Dermis microvascular lymphatic vessel endothelial cell (primary cell): ENCODE results near the gene ARPC3. TPM values are rescaled to one million over a fixed set of nuclear protein-coding genes. Genes with fewer than 3 reads are reported as not detected.
"Not testable (repeated sequence)": the region's sequence is repeated elsewhere in the genome, so short reads cannot be mapped to it uniquely, and the experiment has no call there.

Source experiments
- DNase-seq, 2 donors: peaks; one replicate each; pipeline versions ENCODE4 v3.0.0 to v3.0.0-alpha.2; 2010; ENCODE audit warnings: low read depth in 2 of 2
- total RNA-seq: library from RNA; depleted of rRNA; stranded (reverse); fragments of >200 nt; gene quantifications from 2 replicates; pipeline ENCODE4 v1.2.1, GENCODE V29; 2014

Gene ARPC3
- total RNA-seq: 217 and 241 TPM in 2 replicates

DNA sequence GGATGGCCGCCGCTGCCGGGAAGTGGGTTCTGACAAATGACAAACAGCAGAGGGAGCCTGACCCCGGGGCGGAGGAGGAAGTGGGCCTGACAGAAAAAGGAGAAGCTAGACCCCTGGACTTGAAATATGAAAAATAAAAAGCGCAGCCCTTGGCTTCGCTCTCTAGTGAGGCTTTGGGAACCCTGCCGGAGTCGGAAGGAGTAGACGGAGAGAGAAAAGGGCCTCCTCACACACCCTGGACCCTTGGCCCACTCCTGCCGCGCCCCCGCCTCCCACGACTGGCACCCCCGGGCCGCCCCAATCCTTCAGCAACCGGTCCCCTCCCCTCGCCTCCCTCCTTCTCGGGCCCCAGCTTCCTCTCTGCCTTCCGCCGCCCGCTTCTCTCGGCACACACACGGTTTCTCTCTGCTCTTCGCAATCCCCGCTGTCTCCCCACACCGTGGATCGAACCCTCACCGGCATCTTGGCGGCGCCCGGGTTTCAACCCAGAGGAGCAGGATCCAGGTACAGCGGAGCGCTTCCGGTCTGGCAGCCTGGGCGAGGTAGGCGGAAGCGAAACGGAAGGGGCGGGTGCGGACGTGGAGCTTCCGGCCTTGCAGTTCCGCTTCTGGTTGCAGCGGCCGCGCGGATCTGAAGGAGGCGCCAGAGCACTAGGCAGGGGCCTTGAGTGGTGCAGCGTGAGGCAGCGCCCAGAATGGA is at the start of gene ARPC3:
ARPC3 (minus strand) TSS at position 539 of the 699 bp plus-strand sequence; CDS start at position 462, 77 bp downstream.
- peak; percentile 90 to 96 for DNase-seq

DNA sequence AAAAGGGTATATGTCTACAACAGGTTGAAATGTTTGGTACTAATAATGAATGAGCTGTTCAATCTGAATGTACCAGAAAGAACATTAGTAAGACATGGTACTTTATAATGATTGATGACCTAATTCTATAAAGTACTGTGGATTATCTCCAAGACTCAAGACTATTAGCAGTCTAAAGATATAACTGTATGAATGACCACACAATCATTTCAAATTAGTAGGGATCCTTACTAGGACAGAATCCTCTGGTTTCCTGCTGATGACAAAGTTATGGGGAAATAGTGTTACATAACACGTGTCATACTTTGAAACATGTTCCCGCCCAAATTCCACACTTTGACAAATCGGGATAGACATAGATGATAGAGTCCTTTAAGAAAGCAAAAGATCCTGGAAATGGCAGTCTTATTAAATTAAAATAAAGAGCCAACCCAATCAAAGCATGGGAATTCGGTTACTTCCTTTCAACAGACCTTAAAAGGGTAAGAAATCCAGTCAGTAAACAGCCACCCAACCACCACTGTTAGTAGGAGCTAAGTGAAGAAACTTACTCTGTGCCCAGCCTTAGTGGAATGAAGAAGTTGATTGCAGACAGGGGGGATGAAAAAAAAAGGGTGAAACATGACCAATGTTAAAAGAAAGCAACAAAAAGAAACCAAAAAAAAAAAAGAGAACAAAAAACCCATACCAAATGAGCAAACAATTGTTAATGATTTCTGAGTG is 49.0 kb upstream of the ARPC3 start:
- DNase-seq: no peak

DNA sequence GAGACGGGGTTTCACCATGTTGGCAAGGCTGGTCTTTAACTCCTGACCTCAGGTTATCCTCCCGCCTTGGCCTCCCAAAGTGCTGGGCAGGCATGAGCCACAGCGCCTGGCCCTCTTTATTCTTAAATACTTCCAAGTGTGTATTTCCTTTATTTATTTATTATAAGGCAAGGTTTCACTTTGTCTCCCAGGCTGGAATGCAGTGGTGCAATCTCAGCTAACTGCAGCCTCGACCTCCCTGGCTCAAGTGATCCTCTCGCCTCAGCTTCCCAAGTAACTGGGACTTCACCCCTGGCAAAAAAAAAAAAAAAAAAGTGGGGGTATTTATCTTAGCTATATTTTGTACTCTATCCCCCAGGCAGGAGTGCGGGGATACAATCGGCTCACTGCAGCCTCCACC is 25.3 kb upstream of the ARPC3 start:
- no peak for DNase-seq

DNA sequence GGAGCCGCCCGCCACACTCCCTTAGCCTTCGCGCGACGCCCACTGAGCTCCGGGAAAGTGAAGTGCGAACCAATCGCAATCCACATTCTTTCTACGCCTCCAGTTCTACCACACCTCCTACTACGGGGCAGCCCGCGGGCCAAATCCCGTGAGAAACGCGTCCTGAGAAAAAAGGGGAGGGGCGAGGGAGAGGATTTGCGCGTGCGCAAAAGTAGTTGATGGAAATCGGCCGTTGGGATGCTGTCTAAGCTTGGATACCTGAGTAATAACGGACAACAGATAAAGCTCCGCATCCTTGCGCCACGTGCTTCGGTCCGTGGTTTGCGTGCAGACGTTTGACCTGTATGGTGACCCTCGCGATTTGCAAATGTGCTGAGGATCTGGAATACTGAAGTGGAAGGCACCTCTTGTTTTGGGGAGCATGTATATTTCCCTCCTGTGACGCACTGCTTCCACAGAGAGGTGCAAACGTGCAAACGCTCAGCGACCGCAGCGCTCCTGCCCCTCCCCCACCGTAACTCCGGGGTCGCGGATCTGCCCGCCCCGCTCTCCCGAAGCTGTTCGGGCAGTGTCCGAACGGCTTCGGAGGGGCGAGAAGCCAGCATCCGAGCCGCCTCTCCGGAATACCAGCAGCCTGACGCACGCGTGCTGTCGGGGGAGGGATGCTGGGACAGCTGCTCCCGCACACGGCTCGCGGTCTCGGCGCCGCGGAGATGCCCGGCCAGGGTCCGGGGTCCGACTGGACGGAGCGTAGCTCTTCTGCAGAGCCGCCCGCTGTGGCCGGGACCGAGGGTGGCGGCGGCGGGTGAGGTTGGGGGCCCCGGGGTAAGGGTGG is 18.3 kb upstream of the ARPC3 start, which contains the start of the genes FAM216A and GPN3:
FAM216A (plus strand) TSS at position 632 of the 835 bp plus-strand sequence; CDS start at position 663, 31 bp downstream.
GPN3 (minus strand) TSS at position 44 of the 835 bp plus-strand sequence. CDS start 54 bp downstream, outside the sequence.
- DNase-seq: peak; percentile 97 to 99

DNA sequence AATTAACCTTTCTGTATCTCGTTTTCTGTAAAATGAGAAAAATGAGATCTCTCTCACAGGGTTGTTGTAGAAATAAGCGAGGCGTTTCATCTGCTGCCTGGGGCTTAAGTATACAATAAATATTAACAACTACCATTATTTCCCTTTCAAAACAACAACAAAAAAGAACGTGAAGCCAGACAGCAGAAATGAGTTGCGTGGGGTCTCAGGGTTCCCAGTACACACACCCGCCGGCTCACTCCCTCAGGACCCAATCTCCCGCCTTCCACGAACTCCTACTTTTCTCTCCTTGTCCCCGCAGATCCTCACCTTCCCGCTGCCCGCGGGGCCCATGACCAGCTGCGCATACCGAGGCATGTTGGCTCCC is 17.7 kb upstream of the ARPC3 start:
- DNase-seq: no peak

DNA sequence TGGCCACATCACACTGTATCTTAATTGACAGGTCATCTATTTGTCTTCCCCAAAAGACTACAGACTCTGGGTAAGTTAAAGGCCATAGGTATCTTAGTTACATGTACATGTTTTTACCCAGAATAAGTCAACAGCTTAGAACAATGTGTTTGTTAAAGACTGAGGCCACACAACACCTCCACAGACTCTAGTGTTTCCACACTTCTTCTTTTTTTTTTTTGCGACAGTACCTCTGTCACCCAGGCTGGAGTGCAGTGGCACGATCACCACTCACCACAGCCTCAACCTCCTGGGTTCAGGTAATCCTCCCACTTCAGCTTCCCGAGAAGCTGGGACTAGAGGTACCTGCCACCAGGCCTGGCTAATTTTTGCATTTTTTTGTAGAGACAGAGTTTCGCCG is 16.7 kb upstream of the ARPC3 start:
- DNase-seq: no peak

DNA sequence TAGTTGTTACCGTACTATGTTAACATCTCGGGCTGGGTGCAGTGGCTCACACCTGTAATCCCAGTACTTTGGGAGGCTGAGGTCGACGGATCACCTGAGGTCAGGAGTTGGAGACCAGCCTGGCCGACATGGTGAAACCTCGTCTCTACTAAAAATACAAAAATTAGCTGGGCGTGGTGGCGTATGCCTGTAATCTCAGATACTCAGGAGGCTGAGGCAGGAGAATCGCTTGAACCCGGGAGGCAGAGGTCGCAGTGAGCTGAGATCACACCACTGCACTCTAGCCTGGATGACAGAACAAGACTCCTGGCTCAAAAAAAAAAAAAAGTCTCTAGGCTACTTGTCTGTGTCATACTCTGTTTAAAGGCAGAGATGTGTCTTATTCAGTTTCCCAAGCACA is 15.6 kb upstream of the ARPC3 start:
- DNase-seq: not testable (repeated sequence)

DNA sequence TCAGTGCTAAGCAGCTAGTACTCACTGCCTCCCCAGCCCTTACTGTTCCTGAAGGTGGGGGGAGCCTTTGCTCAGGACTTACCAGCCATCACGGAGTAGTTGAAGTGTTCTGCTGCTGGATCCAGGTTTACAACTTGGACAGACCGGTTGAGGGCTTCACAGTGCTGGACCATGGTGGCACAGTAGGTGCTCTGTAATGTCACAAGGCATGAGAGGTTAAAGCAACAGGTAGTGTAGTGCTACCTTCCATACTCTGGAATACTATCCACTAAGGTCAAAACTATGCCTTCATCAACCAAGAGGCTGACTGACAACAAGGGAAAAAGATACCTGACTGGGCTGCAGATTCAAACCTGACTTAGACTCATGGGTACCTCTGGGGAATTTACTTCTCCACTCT is 14.9 kb upstream of the ARPC3 start:
- no peak for DNase-seq

DNA sequence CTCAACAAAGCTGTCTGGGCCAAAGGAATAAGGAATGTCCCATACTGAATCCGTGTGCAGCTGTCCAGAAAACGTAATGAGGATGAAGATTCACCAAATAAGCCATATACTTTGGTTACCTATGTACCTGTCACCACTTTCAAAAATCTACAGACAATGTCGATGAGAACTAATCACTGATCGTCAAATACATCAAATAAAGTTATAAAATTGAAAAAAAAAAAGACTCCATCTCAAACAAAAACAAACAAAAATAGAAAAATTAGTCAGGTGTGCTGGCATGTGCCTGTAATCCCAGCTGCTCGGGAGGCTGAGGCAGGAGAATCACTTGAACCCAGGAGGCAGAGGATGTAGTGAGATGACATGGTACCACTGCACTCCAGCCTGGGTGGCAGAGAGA is 11.1 kb upstream of the ARPC3 start:
- DNase-seq: not testable (repeated sequence)

DNA sequence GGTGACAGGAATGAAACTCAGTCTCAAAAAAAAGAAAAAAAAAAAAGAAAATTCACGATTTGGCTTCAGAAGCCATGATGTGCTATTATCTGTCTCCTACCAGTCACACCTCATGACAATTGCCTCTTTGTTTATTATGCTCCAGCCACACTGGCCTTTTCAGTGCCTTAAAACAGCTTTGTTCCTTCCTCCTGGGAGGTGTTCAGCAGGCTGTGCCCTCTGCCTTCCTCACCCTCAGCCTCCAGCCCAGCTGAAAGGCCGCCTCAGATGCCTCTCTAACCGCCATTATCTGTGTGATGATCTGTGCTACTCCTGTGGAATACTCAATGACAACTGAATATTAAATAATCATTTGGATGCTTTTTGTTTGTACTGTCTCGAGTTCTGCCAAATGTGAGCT is 8.6 kb upstream of the ARPC3 start:
- no peak for DNase-seq

DNA sequence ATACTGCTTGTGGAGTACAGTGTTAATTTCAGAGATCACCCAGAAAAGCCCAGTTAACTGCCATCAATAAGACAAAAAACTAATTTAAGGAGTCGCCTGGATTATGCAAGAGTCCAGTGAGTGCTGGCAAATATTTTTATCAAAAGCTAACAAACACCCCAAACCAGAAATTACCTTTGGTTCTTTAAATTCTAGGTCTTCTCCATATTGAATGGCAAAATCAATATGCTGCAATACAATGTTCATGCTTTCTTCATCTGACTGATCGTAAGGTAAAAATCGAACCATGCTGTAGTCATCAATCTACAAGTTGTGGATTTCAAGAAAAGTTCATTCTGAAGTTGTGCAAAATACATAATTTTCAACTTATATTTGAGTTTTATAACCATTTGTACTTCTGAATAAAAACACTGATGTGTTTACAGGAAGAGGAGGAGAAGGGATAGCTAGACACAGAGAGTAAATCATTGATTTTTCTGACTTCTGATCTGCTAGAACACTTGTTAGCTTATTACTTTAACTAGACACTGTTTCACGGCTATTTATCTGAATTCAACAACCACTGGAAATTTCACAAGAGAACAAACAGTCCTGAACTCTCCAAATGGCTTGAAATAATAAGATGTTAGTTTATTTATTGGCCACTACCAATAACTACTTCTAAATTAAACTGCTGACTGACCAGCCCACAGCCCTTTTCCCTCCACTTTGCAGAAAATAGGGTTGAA is 3.6 kb upstream of the ARPC3 start:
- DNase-seq: no peak

DNA sequence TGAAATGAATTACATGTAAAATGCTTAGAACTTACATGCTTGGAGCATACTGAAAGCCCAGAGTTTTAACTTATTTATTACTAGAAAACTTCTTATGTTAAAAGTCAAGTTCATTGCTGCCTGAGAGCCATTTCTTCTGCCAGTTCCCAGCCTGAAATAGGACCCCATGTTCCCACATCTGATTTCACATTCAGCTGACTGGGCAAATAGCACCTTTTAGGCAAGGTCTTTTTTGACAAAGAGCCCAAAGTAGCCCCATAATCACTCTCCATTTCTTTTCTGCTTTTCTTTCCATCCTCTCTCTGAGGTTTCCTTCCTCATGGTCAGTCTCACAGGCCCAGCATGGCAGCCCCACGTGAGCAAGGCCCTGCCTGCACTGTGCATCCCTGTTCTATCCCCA is 1.1 kb upstream of the ARPC3 start:
- no peak for DNase-seq

DNA sequence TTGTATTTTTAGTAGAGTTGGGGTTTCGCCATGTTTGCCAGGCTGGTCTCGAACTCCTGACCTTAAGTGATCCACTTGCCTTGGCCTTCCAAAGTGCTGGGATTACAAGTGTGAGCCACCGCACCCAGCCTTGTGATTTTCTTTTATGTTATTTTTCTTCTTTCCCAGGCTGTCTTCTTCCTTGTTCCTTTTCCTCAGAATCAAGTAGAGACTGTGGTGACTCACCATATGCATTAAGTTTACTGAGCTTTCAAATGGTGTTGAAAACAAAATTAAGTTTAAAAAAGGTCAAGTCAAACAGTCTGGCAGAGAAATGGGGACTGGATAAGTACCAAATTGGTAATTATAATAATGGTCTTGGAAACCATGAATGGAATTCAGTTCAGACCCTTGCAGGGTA is 5.7 kb downstream of the ARPC3 start:
- DNase-seq: no peak

DNA sequence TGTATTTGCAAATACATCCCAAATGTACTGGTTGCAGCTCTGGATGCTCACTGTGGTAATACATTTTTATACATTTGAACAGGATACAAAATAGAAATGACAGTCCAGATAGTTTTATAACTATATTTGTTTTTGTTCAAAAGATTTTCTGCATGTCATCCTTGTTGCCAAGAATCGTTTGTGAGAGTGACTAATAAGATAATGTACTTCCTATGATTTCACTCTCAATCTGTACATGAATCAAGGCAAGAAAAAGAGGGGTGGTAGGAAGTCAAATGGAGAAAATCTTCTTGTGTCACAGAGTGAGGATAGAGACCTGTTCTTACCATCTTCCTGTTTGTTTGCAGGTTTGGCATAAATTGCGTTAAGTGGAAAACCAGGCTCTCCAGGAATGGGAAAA is 13.9 kb downstream of the ARPC3 start:
- peak in 1 of 2 donors; percentile 45 for DNase-seq

DNA sequence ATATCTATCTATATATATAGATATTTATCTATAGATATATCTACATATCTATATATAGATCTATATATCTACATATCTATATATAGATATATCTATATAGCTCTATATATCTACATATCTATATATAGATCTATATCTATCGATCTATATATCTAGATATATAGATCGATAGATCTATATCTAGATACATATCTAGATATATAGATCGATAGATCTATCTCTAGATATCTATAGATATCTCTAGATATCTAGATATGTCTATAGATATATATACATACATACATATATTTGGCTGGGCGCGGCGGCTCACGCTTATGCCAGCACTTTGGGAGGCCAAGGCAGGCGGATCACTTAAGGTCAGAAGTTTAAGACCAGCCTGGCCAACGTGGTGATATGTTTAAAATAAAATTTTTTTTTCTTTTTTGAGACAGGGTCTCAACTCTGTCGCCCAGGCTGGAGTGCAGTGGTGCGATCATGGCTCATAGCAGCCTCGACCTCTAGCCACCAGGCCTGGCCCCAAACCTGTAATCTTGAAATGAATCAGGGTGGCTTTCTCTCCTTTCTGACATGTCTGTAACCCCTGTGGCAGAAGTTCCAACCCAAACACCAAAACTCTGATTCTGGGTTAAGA is 18.1 kb downstream of the ARPC3 start:
- no peak for DNase-seq

DNA sequence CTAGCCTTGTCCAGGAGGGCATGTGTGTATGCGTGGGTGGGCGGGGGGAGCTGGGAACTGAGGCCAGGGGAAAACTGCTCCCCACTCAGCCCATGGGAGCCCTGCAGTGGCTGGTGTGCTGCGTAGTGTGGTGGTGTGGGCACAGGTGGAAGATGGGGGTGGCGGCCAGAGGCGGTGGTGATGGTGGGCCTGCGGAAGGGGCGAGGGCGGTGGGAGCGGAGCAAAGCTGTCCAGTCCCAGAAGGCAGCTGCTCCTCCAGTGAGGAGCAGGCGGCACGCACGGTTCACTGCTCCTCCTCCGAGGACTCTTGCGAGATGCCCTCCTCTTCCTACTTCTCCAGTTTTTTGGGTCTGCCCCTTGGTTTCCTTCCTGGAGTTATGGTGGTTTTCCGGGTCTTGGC is 20.5 kb downstream of the ARPC3 start:
- DNase-seq: not testable (repeated sequence)

DNA sequence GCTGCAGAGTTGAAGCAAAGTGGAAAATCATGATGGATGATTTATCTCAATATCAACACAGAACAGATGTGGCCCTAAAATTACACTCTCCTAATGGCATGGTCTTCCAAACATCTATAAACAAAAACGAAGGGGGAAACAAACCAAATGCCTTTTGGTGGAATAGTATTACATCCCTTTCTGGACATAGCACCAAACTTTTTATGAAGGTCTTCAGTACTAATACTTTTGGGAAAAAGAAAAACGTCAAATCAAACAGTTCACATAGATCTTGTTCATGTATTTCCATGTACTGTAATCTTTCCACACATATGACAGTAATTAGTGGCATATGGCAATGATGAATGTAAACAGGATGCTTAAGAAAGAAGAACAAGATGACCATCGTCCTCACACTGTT is 23.7 kb downstream of the ARPC3 start:
- DNase-seq: no peak

DNA sequence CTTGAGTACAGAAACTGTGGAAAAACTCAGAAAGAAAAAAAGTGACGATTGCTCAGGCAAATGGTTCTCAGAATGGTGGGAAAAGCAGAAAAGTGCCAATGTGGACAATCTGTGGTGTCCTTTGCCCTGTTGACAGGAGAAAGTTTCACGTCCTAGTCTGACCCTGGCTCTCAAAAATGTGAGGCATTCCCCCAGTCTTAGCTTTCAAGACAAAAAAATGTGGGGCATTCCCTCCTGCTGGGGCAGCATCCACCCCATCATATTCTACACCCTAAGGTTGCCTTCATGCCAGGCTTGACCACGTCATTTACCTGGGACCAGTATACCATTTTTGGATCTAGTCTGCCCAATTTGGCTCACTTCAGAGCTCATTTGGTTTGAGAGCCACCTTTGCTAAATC is 25.9 kb downstream of the ARPC3 start:
- no peak for DNase-seq

DNA sequence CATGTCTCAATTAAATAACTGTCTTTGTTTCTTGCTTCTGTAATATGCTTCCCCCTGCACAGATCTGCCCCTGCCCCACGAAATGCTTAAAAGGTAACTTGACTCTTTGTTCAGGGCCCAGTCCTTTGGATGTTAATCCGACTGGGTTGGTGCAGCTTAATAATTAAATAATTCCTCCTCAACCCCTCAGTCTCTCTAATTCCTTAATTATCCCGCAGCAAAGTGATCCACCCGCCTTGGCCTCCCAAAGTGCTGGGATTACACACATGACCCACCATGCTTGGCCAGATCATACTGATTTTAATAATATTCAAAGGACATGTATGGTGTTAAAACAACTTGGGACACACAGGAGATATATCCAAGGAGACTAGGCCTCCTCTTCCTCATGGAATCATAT is 28.4 kb downstream of the ARPC3 start:
- no peak for DNase-seq

DNA sequence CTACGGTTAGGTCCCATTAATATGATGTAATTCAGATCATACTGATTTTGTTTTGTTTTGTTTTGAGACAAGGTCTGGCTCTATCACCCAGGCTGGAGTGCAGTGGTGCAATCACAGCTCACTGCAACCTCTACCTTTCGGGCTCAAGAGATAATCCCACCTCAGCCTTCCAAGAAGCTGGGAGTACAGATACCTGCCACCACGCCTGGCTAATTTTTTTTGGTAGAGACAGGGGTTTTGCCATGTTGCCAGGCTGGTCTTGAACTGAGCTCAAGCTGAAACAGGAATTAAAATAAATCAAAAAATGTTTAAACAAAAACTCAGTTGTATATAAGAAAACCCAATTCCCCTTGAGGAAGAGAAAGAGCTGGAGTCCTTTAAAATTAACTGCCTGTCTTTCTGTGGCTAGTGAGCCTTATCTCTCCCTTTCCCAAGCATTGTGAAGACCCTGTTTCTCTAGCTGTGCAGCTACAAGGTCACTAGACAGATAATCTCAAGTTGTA is 28.9 kb downstream of the ARPC3 start:
- no peak for DNase-seq

DNA sequence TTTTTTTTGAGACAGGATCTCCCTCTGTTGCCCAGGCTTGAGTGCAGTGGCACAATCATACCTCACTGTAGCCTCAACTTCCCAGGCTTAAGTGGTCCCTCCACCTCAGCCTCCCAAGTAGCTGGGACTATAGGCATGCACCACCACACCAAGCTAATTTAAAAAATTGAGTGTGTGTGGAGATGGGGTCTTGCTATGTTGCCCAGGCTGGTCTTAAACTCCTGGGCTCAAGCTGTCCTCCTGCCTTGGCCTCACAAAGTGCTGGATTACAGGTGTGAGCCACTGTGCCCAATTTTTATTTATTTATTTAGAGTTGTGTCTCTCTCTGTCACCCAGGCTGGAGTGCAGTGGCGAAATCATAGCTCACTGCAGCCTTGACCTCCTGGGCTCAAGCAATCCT is 29.5 kb downstream of the ARPC3 start:
- DNase-seq: not testable (repeated sequence)
